Activated CD8-positive, alpha-beta memory T cell treated with anti-CD3 and anti-CD28 coated beads for 4 hours (primary cell): Measurements from ENCODE around the gene CDRT4.

ENCODE experiments used
- DNase-seq, 2 donors: peaks; one replicate each; pipeline ENCODE4 v3.0.0-alpha.2; 2020; ENCODE audit warnings: low read depth in 2 of 2

The CDRT4 gene

DNA sequence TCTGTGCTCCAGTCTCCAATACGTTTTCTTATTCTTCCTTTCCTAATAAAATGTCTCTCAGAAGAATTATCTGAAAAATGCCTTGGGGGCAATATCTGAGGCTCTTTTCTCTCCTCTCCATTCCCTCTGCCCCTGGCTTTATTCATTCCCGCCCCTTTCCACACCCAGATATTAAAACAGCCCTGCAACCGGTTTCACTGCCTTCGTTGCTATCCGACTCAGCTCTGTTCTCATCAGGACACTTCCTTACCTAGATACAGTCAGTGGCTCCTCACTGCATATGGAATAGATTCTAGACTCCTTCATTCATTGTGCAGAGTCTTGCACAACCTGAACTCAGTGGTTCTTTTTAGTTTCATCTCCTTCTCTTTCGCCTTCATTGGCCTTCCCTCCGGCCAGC lies 74.0 kb downstream of the CDRT4 start:
- no peak for DNase-seq

DNA sequence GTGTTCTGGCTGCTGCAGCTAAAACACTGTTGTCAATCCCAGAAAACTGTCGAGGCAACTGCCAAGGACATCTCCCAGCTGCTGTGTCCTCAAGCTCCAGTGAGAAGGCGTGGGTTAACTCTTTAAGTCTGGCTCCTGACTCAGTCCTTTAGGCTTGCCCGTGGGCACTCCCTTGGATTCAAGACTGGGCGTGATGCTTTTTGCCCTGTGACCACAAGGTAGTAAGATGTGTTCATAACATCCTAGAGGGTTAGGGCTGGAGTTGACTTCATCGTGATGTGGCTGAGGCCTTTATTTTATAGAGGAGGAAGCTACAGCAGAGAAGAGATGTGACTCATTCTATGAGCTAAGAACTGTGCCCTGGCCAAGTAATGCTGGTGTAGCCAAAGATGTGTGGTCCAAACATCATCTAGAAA lies 75.1 kb downstream of the CDRT4 start:
- no peak for DNase-seq

DNA sequence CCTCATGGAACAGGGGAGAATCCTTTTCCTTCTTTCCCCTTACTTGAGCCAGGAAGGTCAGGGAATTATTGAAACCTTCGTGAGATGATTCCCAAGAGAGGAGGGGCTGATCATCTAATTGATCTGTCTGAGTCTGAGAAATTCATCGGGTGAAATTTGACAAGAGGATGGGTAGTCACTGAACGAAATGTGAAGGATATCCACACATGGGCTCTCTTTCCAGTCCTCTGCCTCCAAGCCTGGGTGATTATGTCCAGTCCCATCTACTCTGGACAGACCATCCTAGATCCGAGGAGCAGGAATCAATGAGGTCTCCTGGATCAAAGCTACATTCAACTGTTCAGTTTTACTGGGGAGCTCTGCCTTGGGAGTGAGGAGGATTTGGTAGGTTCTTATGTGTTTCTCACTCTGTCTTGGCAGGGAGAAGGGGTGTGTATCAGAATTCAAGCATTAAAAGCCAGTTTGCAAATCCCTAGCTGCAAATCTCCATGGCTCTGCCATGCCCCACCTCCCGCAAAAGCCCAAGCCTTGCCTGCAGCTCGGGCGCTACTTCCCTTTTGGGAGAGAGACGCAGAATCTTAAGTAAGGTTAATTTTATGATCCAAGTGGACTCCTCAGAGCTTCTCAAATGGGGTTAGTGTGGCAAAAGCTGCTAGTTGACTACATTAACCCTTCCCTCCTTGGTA lies 78.9 kb downstream of the CDRT4 start:
- DNase-seq, result no peak

DNA sequence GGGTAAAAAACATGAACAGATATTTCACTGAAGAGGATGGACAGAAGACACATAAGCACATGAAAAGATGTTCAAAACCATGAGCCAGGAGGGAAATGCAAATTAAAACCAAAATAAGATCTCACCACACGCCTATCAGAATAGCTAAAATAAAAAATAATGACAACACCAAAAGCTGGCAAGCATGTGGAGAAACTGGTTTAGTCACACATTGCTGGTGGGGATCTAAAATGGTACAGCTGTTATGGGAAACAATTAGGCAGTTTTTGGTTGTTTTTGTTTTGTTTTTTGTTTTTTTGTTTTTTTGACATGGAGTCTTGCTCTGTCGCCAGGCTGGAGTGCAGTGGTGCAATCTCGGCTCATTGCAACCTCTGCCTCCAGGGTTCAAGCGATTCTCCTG lies 81.3 kb downstream of the CDRT4 start:
- DNase-seq, result no peak
